Heart left ventricle (tissue), 13 donors: ENCODE measurements around the gene KMT2B.

Source experiments
- CTCF ChIP-seq, 12 donors: fragments of 200-600 bp; sonication (generic) in 4 of 12; IDR thresholded peaks; one replicate each; pipeline versions ENCODE4 v1.5.0 to v1.8.0; 2018 to 2022; ENCODE audit warnings: antibody characterized with exemption in 12 of 12, mild to moderate bottlenecking in 5 of 12
- POLR2A ChIP-seq, 2 donors: fragments of 450-650 bp; IDR thresholded peaks; one replicate each; pipeline ENCODE4 v1.6.1; 2017; ENCODE audit warnings: antibody characterized with exemption in 2 of 2, mild to moderate bottlenecking in 2 of 2, moderate library complexity in 2 of 2
- donor health status: ischemic (EF 13 %, LVEDD 7.1; RV severe dilation, severe dysfunction).
- donor health status: DM: no; HTN: yes; CAD: no.
- donor health status: DM: no; HTN: no; CAD: no.
- donor health status: ischemic (EF 25% LVEDD 6.9; RV normal size, moderate dysfunction).
- donor health status: ischemic (EF 25% LVEDD 5.7; RV mildly dilated, moderate dysfunction).
- donor health status: ischemic (EF 35%, LVEDD 5.7; RV mildly dilated, moderate dysfunction).
- donor health status: nonischemic (EF 11% LVEDD 7.7; RV severe dilation, severe dysfunction).
- donor health status: DM: yes; HTN: yes; CAD: no.
- donor health status: PGD.
- donor health status: ischemic (EF 29% LVEDD 5.4; RV normal size, mild dysfunction).
- donor health status: nonischemic (EF 23%, LVEDD 6.1; RV moderate dilation, normal function).

GRCh38 chr19:35714601-35715354 is 3.0 kb upstream of the KMT2B start:
- TF ChIP-seq CTCF (IDR thresholded peaks at IDR 0.05) (no peak), POLR2A (IDR thresholded peaks at IDR 0.05) (no peak)
